ENCODE results near the gene VWC2. TPM values are rescaled to one million over a fixed set of nuclear protein-coding genes. Genes with fewer than 3 reads are reported as not detected.

Gene VWC2
- not detected for total RNA-seq

DNA sequence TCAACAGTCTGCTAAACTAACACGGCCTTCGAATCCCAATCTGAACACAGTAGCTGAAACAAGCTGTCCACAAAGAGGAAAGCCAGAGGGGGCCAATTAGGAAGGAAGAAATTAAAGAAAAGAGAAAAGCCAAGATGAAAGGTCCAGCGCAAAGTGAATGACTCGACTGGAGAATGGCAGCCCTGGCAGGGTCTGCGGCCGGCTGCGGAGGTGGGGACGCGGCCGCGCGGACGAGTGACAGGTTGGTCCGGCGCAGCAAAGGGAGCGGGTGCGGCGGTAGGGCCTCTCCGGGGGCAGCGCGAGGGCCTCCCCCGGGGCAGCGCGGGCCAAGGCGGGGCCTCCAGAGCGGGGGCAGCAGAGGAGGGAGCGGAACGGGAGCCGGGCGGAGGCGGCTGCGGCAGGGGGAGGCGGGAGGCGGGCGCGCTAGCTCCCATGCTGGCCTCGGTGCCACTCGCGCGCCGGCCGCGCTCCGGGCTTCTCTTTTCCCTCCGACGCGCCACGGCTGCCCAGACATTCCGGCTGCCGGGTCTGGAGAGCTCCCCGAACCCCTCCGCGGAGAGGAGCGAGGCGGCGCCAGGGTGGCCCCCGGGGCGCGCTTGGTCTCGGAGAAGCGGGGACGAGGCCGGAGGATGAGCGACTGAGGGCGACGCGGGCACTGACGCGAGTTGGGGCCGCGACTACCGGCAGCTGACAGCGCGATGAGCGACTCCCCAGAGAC, at the start of gene VWC2:
Gene VWC2 (plus strand): TSS at position 421 of the 718 bp plus-strand sequence. CDS start 1,798 bp downstream, outside the sequence.
- Histone ChIP-seq H3K36me3 (replicated peaks in 1 of 2; ENCODE audit: insufficient read depth in 1 of 2, low read depth in 2 of 2) (no peaks in the 10 kb centered on the region), H3K4me3 (peak within 1 kb of the TSS; percentile 11 to 39), H3K4me1 (peaks cover 34% of the 10 kb centered on the region), H3K27me3 (peaks cover 0 to 12% of the 10 kb centered on the region in 2 donors), H3K9me3 (no peaks in the 10 kb centered on the region), H3K27ac (no peak within 1 kb of the TSS)
- DNase-seq (peak in 1 of 4 donors; percentile 14), ATAC-seq (peak; percentile 24)
- intact Hi-C loops (cut with DNase I): no loop called here
- 1 to 2% methylated on average over 20 to 72 of the region's 75 CpGs for WGBS, 2 donors
- TF ChIP-seq, protein P1, sequence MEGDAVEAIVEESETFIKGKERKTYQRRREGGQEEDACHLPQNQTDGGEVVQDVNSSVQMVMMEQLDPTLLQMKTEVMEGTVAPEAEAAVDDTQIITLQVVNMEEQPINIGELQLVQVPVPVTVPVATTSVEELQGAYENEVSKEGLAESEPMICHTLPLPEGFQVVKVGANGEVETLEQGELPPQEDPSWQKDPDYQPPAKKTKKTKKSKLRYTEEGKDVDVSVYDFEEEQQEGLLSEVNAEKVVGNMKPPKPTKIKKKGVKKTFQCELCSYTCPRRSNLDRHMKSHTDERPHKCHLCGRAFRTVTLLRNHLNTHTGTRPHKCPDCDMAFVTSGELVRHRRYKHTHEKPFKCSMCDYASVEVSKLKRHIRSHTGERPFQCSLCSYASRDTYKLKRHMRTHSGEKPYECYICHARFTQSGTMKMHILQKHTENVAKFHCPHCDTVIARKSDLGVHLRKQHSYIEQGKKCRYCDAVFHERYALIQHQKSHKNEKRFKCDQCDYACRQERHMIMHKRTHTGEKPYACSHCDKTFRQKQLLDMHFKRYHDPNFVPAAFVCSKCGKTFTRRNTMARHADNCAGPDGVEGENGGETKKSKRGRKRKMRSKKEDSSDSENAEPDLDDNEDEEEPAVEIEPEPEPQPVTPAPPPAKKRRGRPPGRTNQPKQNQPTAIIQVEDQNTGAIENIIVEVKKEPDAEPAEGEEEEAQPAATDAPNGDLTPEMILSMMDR (IDR thresholded peaks at IDR 0.05): no peak
- no peak for TF ChIP-seq POLR2A (IDR thresholded peaks at IDR 0.05)

DNA sequence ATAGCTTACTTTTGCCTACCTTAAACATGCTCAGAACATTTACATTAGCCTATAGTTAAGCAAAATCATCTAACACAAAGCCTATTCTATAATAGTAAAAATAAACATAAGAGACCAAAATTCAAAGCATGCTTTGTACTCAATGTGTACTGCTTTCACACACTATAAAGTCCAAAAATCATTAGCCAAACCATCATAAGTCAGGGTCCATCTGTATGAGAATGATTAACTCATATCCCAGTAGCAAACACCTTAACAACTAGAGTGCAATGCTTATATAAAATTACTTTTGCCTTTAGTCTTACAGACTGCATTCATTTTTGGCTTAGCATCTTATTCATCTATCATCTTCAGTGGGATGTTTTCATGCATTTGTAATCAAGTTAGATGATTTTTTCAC, 49.4 kb upstream of the VWC2 start:
- no peaks in the 10 kb centered on the region for H3K36me3 ChIP-seq (replicated peaks in 1 of 2; ENCODE audit: insufficient read depth in 1 of 2, low read depth in 2 of 2)
- no peak for ATAC-seq
- DNase-seq: no peak
- H3K27ac ChIP-seq: no peak overlapping the region
- H3K4me3 ChIP-seq: no peak overlapping the region
- intact Hi-C loops (cut with DNase I): loop anchor here (10.0 kb wide), 1 partner anchor 59 kb away; no protein-coding TSS in a partner anchor
- no peaks in the 10 kb centered on the region for H3K9me3 ChIP-seq
- TF ChIP-seq, protein P1 (IDR thresholded peaks at IDR 0.05): no peak
- TF ChIP-seq POLR2A (IDR thresholded peaks at IDR 0.05): no peak
- H3K4me1 ChIP-seq: no peaks in the 10 kb centered on the region
- no peaks in the 10 kb centered on the region for H3K27me3 ChIP-seq

DNA sequence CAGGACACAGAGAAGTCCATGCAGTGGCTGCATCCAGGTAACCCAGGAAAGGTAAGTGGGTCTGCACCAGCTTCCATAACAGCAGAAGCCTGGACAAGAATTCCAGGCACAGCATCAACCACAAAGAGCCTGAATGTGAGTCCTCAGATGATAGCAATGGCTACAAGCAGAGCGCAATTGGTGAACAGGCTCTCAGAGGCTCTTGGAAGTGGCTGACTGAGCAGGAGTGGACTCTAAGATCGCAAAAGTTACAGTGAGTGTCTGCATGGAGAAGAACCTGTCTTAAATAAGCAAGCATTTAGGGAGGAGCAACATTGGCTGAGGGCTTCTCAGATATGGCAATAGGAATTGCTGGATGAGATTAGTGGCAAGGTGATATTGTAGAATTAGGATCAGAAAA, 41.6 kb upstream of the VWC2 start:
- H3K27me3 ChIP-seq: no peaks in the 10 kb centered on the region
- TF ChIP-seq, protein P1 (IDR thresholded peaks at IDR 0.05): no peak
- TF ChIP-seq POLR2A (IDR thresholded peaks at IDR 0.05): no peak
- intact Hi-C loops (cut with DNase I): no loop called here
- H3K4me1 ChIP-seq: no peaks in the 10 kb centered on the region
- DNase-seq: no peak
- no peaks in the 10 kb centered on the region for H3K36me3 ChIP-seq (replicated peaks in 1 of 2; ENCODE audit: insufficient read depth in 1 of 2, low read depth in 2 of 2)
- H3K4me3 ChIP-seq: no peak overlapping the region
- no peak overlapping the region for H3K27ac ChIP-seq
- H3K9me3 ChIP-seq: no peaks in the 10 kb centered on the region
- 50% methylated on average over 2 of the region's 2 CpGs for WGBS, 2 donors
- ATAC-seq: no peak

DNA sequence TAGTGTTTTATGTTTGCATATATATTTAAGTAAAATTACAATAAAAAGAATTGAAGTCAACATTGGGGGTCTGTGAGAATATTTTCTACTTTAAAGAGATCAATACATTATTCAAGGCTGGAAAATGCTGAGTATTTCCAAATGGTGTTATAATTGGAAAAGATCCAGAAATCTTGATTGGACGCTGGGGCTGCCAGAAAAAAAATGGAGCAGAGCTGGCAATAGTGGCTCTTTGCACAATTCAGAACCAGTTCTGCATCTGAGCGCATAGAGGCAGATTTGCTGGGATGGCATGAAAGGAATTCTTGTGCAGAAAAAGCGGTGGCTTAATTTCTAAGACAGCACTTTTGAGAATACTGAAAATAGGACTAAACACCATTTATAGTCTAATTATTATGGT, 10.8 kb upstream of the VWC2 start:
- Histone ChIP-seq H3K27ac (no peak overlapping the region), H3K9me3 (no peaks in the 10 kb centered on the region), H3K4me1 (no peaks in the 10 kb centered on the region), H3K4me3 (no peak overlapping the region), H3K27me3 (no peaks in the 10 kb centered on the region), H3K36me3 (replicated peaks in 1 of 2; ENCODE audit: insufficient read depth in 1 of 2, low read depth in 2 of 2) (no peaks in the 10 kb centered on the region)
- TF ChIP-seq, protein P1 (IDR thresholded peaks at IDR 0.05): no peak
- TF ChIP-seq POLR2A (IDR thresholded peaks at IDR 0.05): no peak
- ATAC-seq (no peak), DNase-seq (peak in 2 of 4 donors; percentile 16 to 20)
- intact Hi-C loops (cut with DNase I): no loop called here
- 24 to 30% methylated on average over 3 of the region's 3 CpGs for WGBS, 2 donors

DNA sequence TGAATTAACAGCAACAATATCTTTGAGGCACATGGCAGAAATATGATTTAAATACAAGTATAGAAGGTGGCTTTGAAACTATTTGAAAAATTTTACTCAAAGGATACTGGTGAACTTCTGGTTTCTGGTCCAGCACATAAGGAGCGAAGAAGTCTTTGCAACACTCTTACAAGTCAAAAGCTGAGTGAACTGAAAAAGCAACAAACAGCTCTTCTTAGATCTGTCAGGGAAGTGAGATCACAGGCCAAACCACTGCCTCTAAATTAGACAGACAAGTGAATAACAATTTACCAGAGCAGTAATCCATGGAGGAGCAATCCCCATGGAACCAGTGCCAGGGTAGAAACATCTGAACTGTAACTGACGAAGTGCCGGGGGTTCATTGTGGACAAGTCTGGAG, 9.6 kb upstream of the VWC2 start:
- ATAC-seq: no peak
- H3K4me1 ChIP-seq: no peaks in the 10 kb centered on the region
- H3K27me3 ChIP-seq: no peaks in the 10 kb centered on the region
- WGBS, 2 donors: 94% methylated on average over 3 of the region's 3 CpGs
- no peak overlapping the region for H3K27ac ChIP-seq
- no peak for DNase-seq
- TF ChIP-seq, protein P1 (IDR thresholded peaks at IDR 0.05): no peak
- TF ChIP-seq POLR2A (IDR thresholded peaks at IDR 0.05): no peak
- H3K36me3 ChIP-seq (replicated peaks in 1 of 2; ENCODE audit: insufficient read depth in 1 of 2, low read depth in 2 of 2): no peaks in the 10 kb centered on the region
- H3K4me3 ChIP-seq: no peak overlapping the region
- intact Hi-C loops (cut with DNase I): no loop called here
- H3K9me3 ChIP-seq: no peaks in the 10 kb centered on the region

Measured in body of pancreas (tissue), 4 donors.